Chondrocyte (in vitro differentiated cells): ENCODE measurements around the gene TFAP2B. TPM values are rescaled to one million over a fixed set of nuclear protein-coding genes. Genes with fewer than 3 reads are reported as not detected.
A peak's percentile ranks its signal among the peaks of the same experiment; 100 is the strongest.

Experiments used
- DNase-seq: peaks from one replicate; pipeline ENCODE4 v3.0.0; 2021; ENCODE audit warnings: mixed read lengths, low spot score
- H3K27ac Mint-ChIP-seq: one replicate; pipeline ENCODE4 v1.8.0; 2021; ENCODE audit warnings: mild to moderate bottlenecking, moderate library complexity, mixed read lengths; ENCODE audit not compliant: unreplicated experiment
- H3K27me3 Mint-ChIP-seq: 2 replicates; pipeline ENCODE4 v1.8.0; 2021; ENCODE audit warnings: low read depth, mixed read lengths
- H3K36me3 Mint-ChIP-seq: 2 replicates; pipeline ENCODE4 v1.8.0; 2021; ENCODE audit warnings: low read depth, mixed read lengths
- H3K4me1 Mint-ChIP-seq: 2 replicates; pipeline ENCODE4 v1.8.0; 2021; ENCODE audit warnings: low read depth, mild to moderate bottlenecking, mixed read lengths
- H3K4me3 Mint-ChIP-seq: one replicate; pipeline ENCODE4 v1.8.0; 2021; ENCODE audit warnings: mild to moderate bottlenecking, moderate library complexity, mixed read lengths; ENCODE audit not compliant: unreplicated experiment
- H3K9me3 Mint-ChIP-seq: 2 replicates; pipeline ENCODE4 v1.8.0; 2021; ENCODE audit warnings: low read depth, mixed read lengths
- CTCF ChIP-seq: fragments of 200-600 bp; sonication (generic); IDR thresholded peaks from 2 replicates; pipeline ENCODE4 v1.5.0; 2021; ENCODE audit warnings: antibody characterized with exemption, mild to moderate bottlenecking, moderate library complexity
- total RNA-seq: library from RNA; stranded (reverse); gene quantifications from 3 replicates; pipeline ENCODE4 v1.2.1, GENCODE V29; 2021

TFAP2B gene
- total RNA-seq, 1 donor from 2014 or later: 14.8 TPM

- H3K27me3 Mint-ChIP-seq: no peaks in the 10 kb centered on the region
- H3K9me3 Mint-ChIP-seq: no peaks in the 10 kb centered on the region
- TF ChIP-seq CTCF: no peak
- no peak overlapping the region for H3K27ac Mint-ChIP-seq
- peaks cover 23% of the 10 kb centered on the region for H3K4me1 Mint-ChIP-seq
- no peak for DNase-seq
- H3K4me3 Mint-ChIP-seq: peak overlapping the region; percentile 82
- no peaks in the 10 kb centered on the region for H3K36me3 Mint-ChIP-seq
Measured at GRCh38 chr6:50851049-50851845, 32.6 kb downstream of the TFAP2B start.

- Mint-ChIP-seq H3K36me3 (no peaks in the 10 kb centered on the region), H3K27me3 (no peaks in the 10 kb centered on the region)
Measured at GRCh38 chr6:50853939-50854338, 35.3 kb downstream of the TFAP2B start.

GRCh38 chr6:50861692-50862091 is 43.0 kb downstream of the TFAP2B start:
- H3K4me1 Mint-ChIP-seq: peaks cover 14% of the 10 kb centered on the region
- DNase-seq: no peak
- no peak for TF ChIP-seq CTCF
- no peaks in the 10 kb centered on the region for H3K36me3 Mint-ChIP-seq
- H3K4me3 Mint-ChIP-seq: no peak overlapping the region
- H3K27me3 Mint-ChIP-seq: no peaks in the 10 kb centered on the region
- H3K9me3 Mint-ChIP-seq: peaks cover 6% of the 10 kb centered on the region
- no peak overlapping the region for H3K27ac Mint-ChIP-seq

More at GRCh38 chr6:50853939-50854338, 35.3 kb downstream of the TFAP2B start:
- no peak for TF ChIP-seq CTCF
- Mint-ChIP-seq H3K9me3 (peaks cover 6% of the 10 kb centered on the region), H3K4me3 (no peak overlapping the region), H3K27ac (no peak overlapping the region), H3K4me1 (peaks cover 8% of the 10 kb centered on the region)
- DNase-seq: no peak

- Mint-ChIP-seq H3K27me3 (no peaks in the 10 kb centered on the region), H3K9me3 (peaks cover 6% of the 10 kb centered on the region), H3K27ac (no peak overlapping the region), H3K36me3 (no peaks in the 10 kb centered on the region), H3K4me1 (peaks cover 14% of the 10 kb centered on the region), H3K4me3 (no peak overlapping the region)
- DNase-seq: no peak
- TF ChIP-seq CTCF: no peak
Measured at GRCh38 chr6:50862176-50862575, 43.5 kb downstream of the TFAP2B start.

- no peak for TF ChIP-seq CTCF
- Mint-ChIP-seq H3K27ac (no peak overlapping the region), H3K4me3 (no peak overlapping the region), H3K27me3 (no peaks in the 10 kb centered on the region), H3K4me1 (peaks cover 16% of the 10 kb centered on the region), H3K36me3 (no peaks in the 10 kb centered on the region), H3K9me3 (no peaks in the 10 kb centered on the region)
- no peak for DNase-seq
Measured at GRCh38 chr6:50864601-50865000, 45.9 kb downstream of the TFAP2B start.
